Neural cell (in vitro differentiated cells): ENCODE measurements around the gene FYN. TPM values are rescaled to one million over a fixed set of nuclear protein-coding genes. Genes with fewer than 3 reads are reported as not detected.

Source experiments
- H2AFZ ChIP-seq: fragments of 200-600, 300-800 bp; sonication (generic), shearing (Covaris generic); 2 replicates; pipeline ENCODE4 v1.6.0; 2014; ENCODE audit warnings: low read depth, mild to moderate bottlenecking, antibody characterized with exemption, low read length, moderate library complexity
- H3F3A ChIP-seq: fragments of 200-600 bp; shearing (Covaris generic); 2 replicates; pipeline ENCODE4 v1.6.1; 2016; ENCODE audit warnings: mild to moderate bottlenecking, moderate library complexity, mixed read lengths, antibody characterized with exemption, low read length; ENCODE audit not compliant: insufficient read depth, poor library complexity, severe bottlenecking
- H3K27ac ChIP-seq: fragments of 200-600, 300-800 bp; sonication (generic), shearing (Covaris generic); 2 replicates; pipeline ENCODE4 v1.5.1; 2014; ENCODE audit warnings: mild to moderate bottlenecking, low read length, moderate library complexity
- H3K27me3 ChIP-seq: fragments of 300-800, 200-600 bp; sonication (generic), shearing (Covaris generic); 2 replicates; pipeline ENCODE4 v1.6.0; 2014; ENCODE audit warnings: mild to moderate bottlenecking, low read depth, low read length, moderate library complexity; ENCODE audit not compliant: insufficient read depth
- H3K36me3 ChIP-seq: fragments of 300-800, 200-600 bp; sonication (generic), shearing (Covaris generic); 2 replicates; pipeline ENCODE4 v1.5.1; 2014; ENCODE audit warnings: mild to moderate bottlenecking, antibody characterized with exemption, low read length, moderate library complexity; ENCODE audit not compliant: insufficient read depth
- H3K4me2 ChIP-seq: fragments of 300-800, 200-600 bp; sonication (generic), shearing (Covaris generic); 2 replicates; pipeline ENCODE4 v1.6.0; 2014; ENCODE audit warnings: mild to moderate bottlenecking, low read length
- H3K4me3 ChIP-seq: fragments of 300-800, 200-600 bp; sonication (generic), shearing (Covaris generic); 2 replicates; pipeline ENCODE4 v1.5.1; 2014; ENCODE audit warnings: mild to moderate bottlenecking, low read length, moderate library complexity
- H3K79me2 ChIP-seq: fragments of 200-600 bp; shearing (Covaris generic); replicated peaks from 2 replicates; pipeline ENCODE4 v1.6.0; 2014; ENCODE audit warnings: mild to moderate bottlenecking, low read length, moderate library complexity; ENCODE audit not compliant: insufficient read depth
- H3K9ac ChIP-seq: fragments of 300-800, 200-600 bp; sonication (generic), shearing (Covaris generic); 2 replicates; pipeline ENCODE4 v1.6.1; 2016; ENCODE audit warnings: mild to moderate bottlenecking, low read length, mixed read lengths
- H3K9me2 ChIP-seq: fragments of 200-600 bp; shearing (Covaris generic); 2 replicates; pipeline ENCODE4 v1.6.1; 2016; ENCODE audit warnings: mild to moderate bottlenecking, low read length, mixed read lengths; ENCODE audit not compliant: insufficient read depth
- H3K9me3 ChIP-seq: fragments of 200-600, 300-800 bp; sonication (generic), shearing (Covaris generic); 2 replicates; pipeline ENCODE4 v1.6.1; 2016; ENCODE audit warnings: mild to moderate bottlenecking, mixed run types, low read length, moderate library complexity, mixed read lengths
- H4K20me1 ChIP-seq: fragments of 200-600 bp; shearing (Covaris generic); 2 replicates; pipeline ENCODE4 v1.6.1; 2016; ENCODE audit warnings: mild to moderate bottlenecking, mixed run types; ENCODE audit not compliant: insufficient read depth
- EP300 ChIP-seq: fragments of 450-650 bp; conservative IDR thresholded peaks from 2 replicates; pipeline ENCODE4 v1.6.1; 2014; ENCODE audit warnings: antibody characterized with exemption, mild to moderate bottlenecking, moderate library complexity; ENCODE audit not compliant: poor library complexity, severe bottlenecking
- EZH2 ChIP-seq: fragments of 200-600, 300-800 bp; shearing (Covaris generic), sonication (generic); IDR thresholded peaks from 2 replicates; pipeline ENCODE4 v1.6.1; 2014; ENCODE audit warnings: antibody characterized with exemption, low read length, borderline replicate concordance, mild to moderate bottlenecking; ENCODE audit not compliant: insufficient read depth, poor library complexity, severe bottlenecking
- MXI1 ChIP-seq: fragments of 450-650 bp; conservative IDR thresholded peaks from 2 replicates; pipeline ENCODE4 v1.6.1; 2014; ENCODE audit warnings: antibody characterized with exemption, mild to moderate bottlenecking; ENCODE audit not compliant: poor library complexity, severe bottlenecking
- POLR2AphosphoS5 ChIP-seq: IDR thresholded peaks from 2 replicates; pipeline ENCODE4 v1.6.1; 2012
- RAD21 ChIP-seq: fragments of 450-650 bp; conservative IDR thresholded peaks from 2 replicates; pipeline ENCODE4 v1.6.1; 2014; ENCODE audit warnings: antibody characterized with exemption, mild to moderate bottlenecking, moderate library complexity
- SMC3 ChIP-seq: fragments of 450-650 bp; conservative IDR thresholded peaks from 2 replicates; pipeline ENCODE4 v1.6.1; 2014; ENCODE audit warnings: antibody characterized with exemption, mild to moderate bottlenecking, moderate library complexity; ENCODE audit not compliant: poor library complexity
- TAF1 ChIP-seq: IDR thresholded peaks from 2 replicates; pipeline ENCODE4 v1.6.1; 2012; ENCODE audit warnings: low read depth
- polyA plus RNA-seq: library from polyadenylated mRNA; depleted of rRNA; stranded (reverse); fragments of >200 nt; gene quantifications from 2 replicates; pipeline ENCODE4 v1.2.3, GENCODE V29; 2014
- TF ChIP-seq, protein P1 (sequence below): IDR thresholded peaks from 2 replicates; pipeline ENCODE4 v1.6.1; 2012; ENCODE audit warnings: borderline replicate concordance
- TF ChIP-seq, protein P2 (sequence below): fragments of 450-650 bp; IDR thresholded peaks from 2 replicates; pipeline ENCODE4 v1.5.1; 2014; ENCODE audit warnings: antibody characterized with exemption, mild to moderate bottlenecking, moderate library complexity; ENCODE audit not compliant: poor library complexity, severe bottlenecking

Gene FYN
- polyA plus RNA-seq, 1 donor from 2014 or later, result 277 TPM

DNA sequence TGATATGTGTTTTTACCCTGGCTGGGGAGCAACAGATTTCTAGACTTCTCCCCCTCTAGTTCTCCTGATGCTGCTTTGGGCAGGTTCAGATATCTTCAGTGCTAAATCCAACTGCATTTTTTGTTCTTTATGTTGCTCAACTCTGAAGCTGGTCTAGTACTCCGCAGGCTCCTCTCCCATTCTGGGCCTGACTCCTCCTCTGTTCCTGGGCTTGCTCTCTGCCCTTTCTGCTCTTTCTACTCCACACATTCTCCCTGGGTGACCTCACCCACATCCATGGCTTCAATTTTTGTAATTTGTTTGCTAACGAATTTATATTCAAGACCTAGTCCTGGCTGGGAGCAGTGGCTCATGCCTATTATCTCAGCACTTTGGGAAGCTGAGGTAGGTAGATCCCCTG, 6.4 kb downstream of the FYN start:
- TF ChIP-seq EP300 (no peak), POLR2AphosphoS5 (no peak), SMC3 (no peak), EZH2 (no peak), RAD21 (no peak), TAF1 (no peak), MXI1 (no peak)
- TF ChIP-seq, protein P1, sequence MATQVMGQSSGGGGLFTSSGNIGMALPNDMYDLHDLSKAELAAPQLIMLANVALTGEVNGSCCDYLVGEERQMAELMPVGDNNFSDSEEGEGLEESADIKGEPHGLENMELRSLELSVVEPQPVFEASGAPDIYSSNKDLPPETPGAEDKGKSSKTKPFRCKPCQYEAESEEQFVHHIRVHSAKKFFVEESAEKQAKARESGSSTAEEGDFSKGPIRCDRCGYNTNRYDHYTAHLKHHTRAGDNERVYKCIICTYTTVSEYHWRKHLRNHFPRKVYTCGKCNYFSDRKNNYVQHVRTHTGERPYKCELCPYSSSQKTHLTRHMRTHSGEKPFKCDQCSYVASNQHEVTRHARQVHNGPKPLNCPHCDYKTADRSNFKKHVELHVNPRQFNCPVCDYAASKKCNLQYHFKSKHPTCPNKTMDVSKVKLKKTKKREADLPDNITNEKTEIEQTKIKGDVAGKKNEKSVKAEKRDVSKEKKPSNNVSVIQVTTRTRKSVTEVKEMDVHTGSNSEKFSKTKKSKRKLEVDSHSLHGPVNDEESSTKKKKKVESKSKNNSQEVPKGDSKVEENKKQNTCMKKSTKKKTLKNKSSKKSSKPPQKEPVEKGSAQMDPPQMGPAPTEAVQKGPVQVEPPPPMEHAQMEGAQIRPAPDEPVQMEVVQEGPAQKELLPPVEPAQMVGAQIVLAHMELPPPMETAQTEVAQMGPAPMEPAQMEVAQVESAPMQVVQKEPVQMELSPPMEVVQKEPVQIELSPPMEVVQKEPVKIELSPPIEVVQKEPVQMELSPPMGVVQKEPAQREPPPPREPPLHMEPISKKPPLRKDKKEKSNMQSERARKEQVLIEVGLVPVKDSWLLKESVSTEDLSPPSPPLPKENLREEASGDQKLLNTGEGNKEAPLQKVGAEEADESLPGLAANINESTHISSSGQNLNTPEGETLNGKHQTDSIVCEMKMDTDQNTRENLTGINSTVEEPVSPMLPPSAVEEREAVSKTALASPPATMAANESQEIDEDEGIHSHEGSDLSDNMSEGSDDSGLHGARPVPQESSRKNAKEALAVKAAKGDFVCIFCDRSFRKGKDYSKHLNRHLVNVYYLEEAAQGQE, result no peak
- TF ChIP-seq, protein P2, sequence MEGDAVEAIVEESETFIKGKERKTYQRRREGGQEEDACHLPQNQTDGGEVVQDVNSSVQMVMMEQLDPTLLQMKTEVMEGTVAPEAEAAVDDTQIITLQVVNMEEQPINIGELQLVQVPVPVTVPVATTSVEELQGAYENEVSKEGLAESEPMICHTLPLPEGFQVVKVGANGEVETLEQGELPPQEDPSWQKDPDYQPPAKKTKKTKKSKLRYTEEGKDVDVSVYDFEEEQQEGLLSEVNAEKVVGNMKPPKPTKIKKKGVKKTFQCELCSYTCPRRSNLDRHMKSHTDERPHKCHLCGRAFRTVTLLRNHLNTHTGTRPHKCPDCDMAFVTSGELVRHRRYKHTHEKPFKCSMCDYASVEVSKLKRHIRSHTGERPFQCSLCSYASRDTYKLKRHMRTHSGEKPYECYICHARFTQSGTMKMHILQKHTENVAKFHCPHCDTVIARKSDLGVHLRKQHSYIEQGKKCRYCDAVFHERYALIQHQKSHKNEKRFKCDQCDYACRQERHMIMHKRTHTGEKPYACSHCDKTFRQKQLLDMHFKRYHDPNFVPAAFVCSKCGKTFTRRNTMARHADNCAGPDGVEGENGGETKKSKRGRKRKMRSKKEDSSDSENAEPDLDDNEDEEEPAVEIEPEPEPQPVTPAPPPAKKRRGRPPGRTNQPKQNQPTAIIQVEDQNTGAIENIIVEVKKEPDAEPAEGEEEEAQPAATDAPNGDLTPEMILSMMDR, result no peak
- Histone ChIP-seq H3K27me3 (no peaks in the 10 kb centered on the region), H4K20me1 (peaks cover 16% of the 10 kb centered on the region), H3K36me3 (no peaks in the 10 kb centered on the region), H2AFZ (no peak overlapping the region), H3K27ac (no peak overlapping the region), H3K79me2 (peaks cover 98% of the 10 kb centered on the region), H3K4me2 (no peak overlapping the region), H3K4me3 (no peak overlapping the region), H3K9me2 (no peaks in the 10 kb centered on the region), H3K9ac (no peak overlapping the region), H3F3A (no peaks in the 10 kb centered on the region), H3K9me3 (no peaks in the 10 kb centered on the region)

DNA sequence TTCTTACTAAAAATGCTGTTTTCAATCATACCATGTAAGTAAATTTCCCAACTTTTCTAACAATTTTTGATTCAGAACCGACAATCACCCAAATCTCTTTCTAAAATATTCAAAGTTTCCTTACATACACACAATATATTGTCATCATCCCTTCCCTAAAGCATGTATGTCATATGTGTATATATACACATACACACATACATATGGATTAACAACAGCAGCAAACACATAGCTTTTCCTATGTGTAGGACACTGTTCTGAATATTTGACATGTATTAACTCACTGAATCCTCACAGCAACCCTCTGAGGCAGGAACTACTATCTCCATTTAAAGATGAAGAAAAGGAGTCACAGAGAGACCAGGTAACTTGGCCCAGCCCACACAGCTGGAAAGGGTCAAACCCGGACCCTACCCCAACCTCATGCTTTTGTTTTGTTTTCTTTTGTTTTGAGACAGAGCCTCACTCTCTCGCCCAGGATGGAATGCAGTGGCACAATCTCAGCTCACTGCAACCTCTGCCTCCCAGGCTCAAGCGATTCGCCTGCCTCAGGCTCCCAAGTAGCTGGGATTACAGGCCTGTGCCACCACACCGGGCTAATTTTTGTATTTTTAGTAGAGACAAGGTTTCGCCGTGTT, 7.2 kb downstream of the FYN start:
- Histone ChIP-seq H3K27ac (no peak overlapping the region), H3K9me3 (no peaks in the 10 kb centered on the region), H3K79me2 (peaks cover 97% of the 10 kb centered on the region), H2AFZ (no peak overlapping the region), H3K27me3 (no peaks in the 10 kb centered on the region), H3K4me3 (no peak overlapping the region), H3K36me3 (no peaks in the 10 kb centered on the region), H3K4me2 (no peak overlapping the region), H4K20me1 (peaks cover 16% of the 10 kb centered on the region), H3K9ac (no peak overlapping the region), H3F3A (no peaks in the 10 kb centered on the region), H3K9me2 (no peaks in the 10 kb centered on the region)
- TF ChIP-seq MXI1 (no peak), EP300 (no peak), SMC3 (no peak), RAD21 (no peak), EZH2 (no peak), TAF1 (no peak), POLR2AphosphoS5 (no peak)
- TF ChIP-seq, protein P1, result no peak
- TF ChIP-seq, protein P2, result no peak
